ENCODE results near the gene WDR27. TPM values are rescaled to one million over a fixed set of nuclear protein-coding genes. Genes with fewer than 3 reads are reported as not detected.
A peak's percentile ranks its signal among the peaks of the same experiment; 100 is the strongest.

WDR27 gene
- total RNA-seq, 1 experiment from 2014 or later, result 63.0 TPM

GRCh38 chr6:169720207-169720855 lies 18.5 kb upstream of the WDR27 start:
- Histone ChIP-seq H3K4me3 (ENCODE audit: low read length) (no peak overlapping the region), H3K27ac (ENCODE audit: low read length) (peak overlapping the region; percentile 79; the same call in 1 of the 2 replicates), H3K4me1 (ENCODE audit: low read length) (peaks cover 62% of the 10 kb centered on the region), H3K9me2 (replicated peaks; ENCODE audit: insufficient read depth, low read length) (no peaks in the 10 kb centered on the region), H4K20me1 (ENCODE audit: insufficient read depth, low read depth, low read length) (peaks cover 6% of the 10 kb centered on the region; the same call in 1 of the 2 replicates), H3K9me3 (ENCODE audit: low read length) (no peaks in the 10 kb centered on the region), H3K79me2 (ENCODE audit: low read length) (peaks cover 73% of the 10 kb centered on the region), H3K4me2 (ENCODE audit: low read depth, low read length, poor library complexity, severe bottlenecking) (peak overlapping the region; percentile 86), H2AFZ (ENCODE audit: low read length) (no peak overlapping the region), H3K9ac (ENCODE audit: low read length) (no peak overlapping the region), H3K36me3 (ENCODE audit: insufficient read depth, low read length) (peaks cover 47% of the 10 kb centered on the region), H3K27me3 (ENCODE audit: low read length) (no peaks in the 10 kb centered on the region)
- peak; percentile 55 for DNase-seq

- Histone ChIP-seq H3K27ac (ENCODE audit: low read length) (no peak overlapping the region), H3K36me3 (ENCODE audit: insufficient read depth, low read length) (peaks cover 52% of the 10 kb centered on the region), H3K4me1 (ENCODE audit: low read length) (peaks cover 67% of the 10 kb centered on the region), H3K4me2 (ENCODE audit: low read depth, low read length, poor library complexity, severe bottlenecking) (no peak overlapping the region), H3K4me3 (ENCODE audit: low read length) (no peak overlapping the region), H3K9ac (ENCODE audit: low read length) (no peak overlapping the region), H3K9me3 (ENCODE audit: low read length) (no peaks in the 10 kb centered on the region), H3K9me2 (replicated peaks; ENCODE audit: insufficient read depth, low read length) (no peaks in the 10 kb centered on the region), H2AFZ (ENCODE audit: low read length) (no peak overlapping the region), H3K27me3 (ENCODE audit: low read length) (no peaks in the 10 kb centered on the region), H3K79me2 (ENCODE audit: low read length) (peaks cover 80% of the 10 kb centered on the region), H4K20me1 (ENCODE audit: insufficient read depth, low read depth, low read length) (peaks cover 6% of the 10 kb centered on the region; the same call in 1 of the 2 replicates)
- no peak for DNase-seq
Measured at GRCh38 chr6:169719117-169719516, 17.3 kb upstream of the WDR27 start.

DNA sequence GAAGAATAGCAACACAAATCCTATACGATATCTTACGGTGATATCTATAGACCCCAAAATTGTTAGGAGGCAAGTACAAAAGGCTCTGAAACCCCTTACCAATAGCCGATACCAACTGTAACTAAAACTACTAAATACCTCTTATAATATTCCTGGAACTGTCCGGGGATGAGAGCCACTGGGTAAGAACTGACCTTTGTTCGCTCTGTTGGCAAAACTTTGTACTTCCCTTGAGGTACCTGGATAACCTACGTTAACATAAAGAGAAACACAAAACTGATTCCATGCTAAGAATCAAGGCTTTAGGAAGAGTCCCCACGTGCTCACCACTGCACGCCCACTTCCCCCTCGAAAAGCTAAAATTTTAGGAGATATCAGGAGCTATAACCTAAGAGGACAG lies 12.8 kb upstream of the WDR27 start:
- Histone ChIP-seq H3K4me3 (ENCODE audit: low read length) (no peak overlapping the region), H3K27me3 (ENCODE audit: low read length) (no peaks in the 10 kb centered on the region), H3K36me3 (ENCODE audit: insufficient read depth, low read length) (peaks cover 66% of the 10 kb centered on the region), H3K9me3 (ENCODE audit: low read length) (no peaks in the 10 kb centered on the region), H4K20me1 (ENCODE audit: insufficient read depth, low read depth, low read length) (no peaks in the 10 kb centered on the region), H3K4me2 (ENCODE audit: low read depth, low read length, poor library complexity, severe bottlenecking) (peak overlapping the region; percentile 33), H2AFZ (ENCODE audit: low read length) (no peak overlapping the region), H3K9ac (ENCODE audit: low read length) (no peak overlapping the region), H3K9me2 (replicated peaks; ENCODE audit: insufficient read depth, low read length) (no peaks in the 10 kb centered on the region), H3K27ac (ENCODE audit: low read length) (peak overlapping the region; percentile 58), H3K4me1 (ENCODE audit: low read length) (peaks cover 77% of the 10 kb centered on the region), H3K79me2 (ENCODE audit: low read length) (peaks cover 66% of the 10 kb centered on the region)
- no peak for DNase-seq

GRCh38 chr6:169714178-169714577 lies 12.3 kb upstream of the WDR27 start:
- Histone ChIP-seq H3K4me2 (ENCODE audit: low read depth, low read length, poor library complexity, severe bottlenecking) (peak overlapping the region; percentile 33), H4K20me1 (ENCODE audit: insufficient read depth, low read depth, low read length) (no peaks in the 10 kb centered on the region), H3K9me2 (replicated peaks; ENCODE audit: insufficient read depth, low read length) (no peaks in the 10 kb centered on the region), H3K9me3 (ENCODE audit: low read length) (no peaks in the 10 kb centered on the region), H3K9ac (ENCODE audit: low read length) (no peak overlapping the region), H3K4me3 (ENCODE audit: low read length) (no peak overlapping the region), H3K36me3 (ENCODE audit: insufficient read depth, low read length) (peaks cover 62% of the 10 kb centered on the region), H2AFZ (ENCODE audit: low read length) (no peak overlapping the region), H3K79me2 (ENCODE audit: low read length) (peaks cover 65% of the 10 kb centered on the region), H3K27me3 (ENCODE audit: low read length) (no peaks in the 10 kb centered on the region), H3K27ac (ENCODE audit: low read length) (peak overlapping the region; percentile 58), H3K4me1 (ENCODE audit: low read length) (peaks cover 78% of the 10 kb centered on the region)
- no peak for DNase-seq

GRCh38 chr6:169710009-169710408 lies 8.2 kb upstream of the WDR27 start:
- no peaks in the 10 kb centered on the region for H3K9me3 ChIP-seq (ENCODE audit: low read length)
- H4K20me1 ChIP-seq (ENCODE audit: insufficient read depth, low read depth, low read length), result no peaks in the 10 kb centered on the region
- H3K4me3 ChIP-seq (ENCODE audit: low read length), result no peak overlapping the region
- H3K9ac ChIP-seq (ENCODE audit: low read length), result no peak overlapping the region
- no peak for DNase-seq
- H3K4me1 ChIP-seq (ENCODE audit: low read length), result peaks cover 94% of the 10 kb centered on the region
- H3K27ac ChIP-seq (ENCODE audit: low read length), result peak overlapping the region; percentile 87
- no peaks in the 10 kb centered on the region for H3K27me3 ChIP-seq (ENCODE audit: low read length)
- H3K79me2 ChIP-seq (ENCODE audit: low read length), result peaks cover 59% of the 10 kb centered on the region
- H3K36me3 ChIP-seq (ENCODE audit: insufficient read depth, low read length), result peaks cover 28% of the 10 kb centered on the region
- H3K4me2 ChIP-seq (ENCODE audit: low read depth, low read length, poor library complexity, severe bottlenecking), result peak overlapping the region; percentile 78
- H2AFZ ChIP-seq (ENCODE audit: low read length), result no peak overlapping the region
- no peaks in the 10 kb centered on the region for H3K9me2 ChIP-seq (replicated peaks; ENCODE audit: insufficient read depth, low read length)

DNA sequence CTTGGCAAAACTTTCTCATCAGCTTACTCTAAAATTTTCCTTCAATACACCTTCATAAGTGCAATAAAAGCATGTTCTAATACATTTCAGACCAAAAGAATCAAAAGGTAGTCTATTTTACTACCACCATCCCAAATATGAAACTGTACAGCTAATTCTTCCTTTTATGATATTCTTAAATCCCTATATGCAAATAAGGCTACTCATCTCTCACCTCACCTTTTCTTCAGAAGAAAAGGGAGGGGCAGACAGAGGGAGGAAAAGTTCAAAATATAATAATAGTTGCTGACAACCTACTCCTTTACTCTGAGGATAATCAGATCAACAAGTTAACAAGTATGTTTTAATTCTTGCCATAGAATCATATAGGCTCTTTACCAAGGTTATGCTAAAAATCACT lies 7.5 kb upstream of the WDR27 start:
- Histone ChIP-seq H3K9me3 (ENCODE audit: low read length) (no peaks in the 10 kb centered on the region), H3K79me2 (ENCODE audit: low read length) (peaks cover 60% of the 10 kb centered on the region), H3K4me2 (ENCODE audit: low read depth, low read length, poor library complexity, severe bottlenecking) (peak overlapping the region; percentile 78), H3K4me3 (ENCODE audit: low read length) (peak overlapping the region; percentile 47; the same call in 1 of the 2 replicates), H3K27me3 (ENCODE audit: low read length) (no peaks in the 10 kb centered on the region), H3K9me2 (replicated peaks; ENCODE audit: insufficient read depth, low read length) (no peaks in the 10 kb centered on the region), H3K9ac (ENCODE audit: low read length) (0 out of 2 replicates have a peak overlapping the region, but pooled peaks have one; percentile 12), H3K27ac (ENCODE audit: low read length) (peak overlapping the region; percentile 87), H4K20me1 (ENCODE audit: insufficient read depth, low read depth, low read length) (no peaks in the 10 kb centered on the region), H3K36me3 (ENCODE audit: insufficient read depth, low read length) (peaks cover 29% of the 10 kb centered on the region), H3K4me1 (ENCODE audit: low read length) (peaks cover 94% of the 10 kb centered on the region), H2AFZ (ENCODE audit: low read length) (no peak overlapping the region)
- peak; percentile 57 for DNase-seq

GRCh38 chr6:169707772-169708171 lies 5.9 kb upstream of the WDR27 start:
- Histone ChIP-seq H4K20me1 (ENCODE audit: insufficient read depth, low read depth, low read length) (no peaks in the 10 kb centered on the region; the same call in 1 of the 2 replicates), H3K4me3 (ENCODE audit: low read length) (peak overlapping the region; percentile 19; the same call in 1 of the 2 replicates), H3K9ac (ENCODE audit: low read length) (peak overlapping the region; percentile 39), H3K4me2 (ENCODE audit: low read depth, low read length, poor library complexity, severe bottlenecking) (peak overlapping the region; percentile 78), H3K36me3 (ENCODE audit: insufficient read depth, low read length) (peaks cover 29% of the 10 kb centered on the region; the same call in 1 of the 2 replicates), H2AFZ (ENCODE audit: low read length) (no peak overlapping the region), H3K79me2 (ENCODE audit: low read length) (peaks cover 68% of the 10 kb centered on the region), H3K27ac (ENCODE audit: low read length) (peak overlapping the region; percentile 87), H3K27me3 (ENCODE audit: low read length) (no peaks in the 10 kb centered on the region), H3K9me2 (replicated peaks; ENCODE audit: insufficient read depth, low read length) (no peaks in the 10 kb centered on the region), H3K9me3 (ENCODE audit: low read length) (no peaks in the 10 kb centered on the region), H3K4me1 (ENCODE audit: low read length) (peaks cover 98% of the 10 kb centered on the region)
- DNase-seq, result peak; percentile 65

DNA sequence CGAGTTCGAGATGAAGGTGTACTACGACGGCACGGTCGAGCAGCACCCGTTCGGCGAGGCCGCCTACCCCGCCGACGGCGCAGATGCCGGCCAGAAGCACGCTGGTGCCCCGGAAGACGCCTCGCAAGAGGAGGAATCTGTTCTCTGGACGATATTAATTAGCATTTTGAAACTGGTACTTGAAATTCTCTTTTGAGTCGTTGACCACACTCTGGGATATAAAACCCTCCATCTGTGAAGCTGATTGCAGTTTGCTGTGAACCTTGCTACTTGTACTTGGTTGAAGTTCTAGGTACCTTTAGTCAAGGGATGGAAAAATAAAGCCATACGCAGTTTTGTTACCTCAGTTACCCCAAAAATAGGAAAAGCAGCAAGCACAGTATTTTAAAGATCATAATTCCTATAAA lies 1.0 kb upstream of the WDR27 start:
- Histone ChIP-seq H3K9ac (ENCODE audit: low read length) (peak overlapping the region; percentile 95), H3K79me2 (ENCODE audit: low read length) (peaks cover 88% of the 10 kb centered on the region), H4K20me1 (ENCODE audit: insufficient read depth, low read depth, low read length) (no peaks in the 10 kb centered on the region; the same call in 1 of the 2 replicates), H3K4me1 (ENCODE audit: low read length) (peaks cover 62% of the 10 kb centered on the region), H3K4me2 (ENCODE audit: low read depth, low read length, poor library complexity, severe bottlenecking) (peak overlapping the region; percentile 78), H3K27ac (ENCODE audit: low read length) (peak overlapping the region; percentile 76), H3K4me3 (ENCODE audit: low read length) (peak overlapping the region; percentile 93), H2AFZ (ENCODE audit: low read length) (no peak overlapping the region), H3K9me3 (ENCODE audit: low read length) (no peaks in the 10 kb centered on the region), H3K27me3 (ENCODE audit: low read length) (no peaks in the 10 kb centered on the region), H3K36me3 (ENCODE audit: insufficient read depth, low read length) (peaks cover 15% of the 10 kb centered on the region), H3K9me2 (replicated peaks; ENCODE audit: insufficient read depth, low read length) (no peaks in the 10 kb centered on the region)
- no peak for DNase-seq

All from Karpas-422 (cell line).